DOHH2 (cell line): Measurements from ENCODE around the gene ELK4.

Experiments used
- H3F3A ChIP-seq: fragments of 200-600 bp; sonication (generic), shearing (Covaris generic); 2 replicates; pipeline ENCODE4 v1.6.0; 2016; ENCODE audit warnings: antibody characterized with exemption, mild to moderate bottlenecking; ENCODE audit not compliant: control insufficient read depth, insufficient read depth
- H3K27ac ChIP-seq: fragments of 200-600 bp; sonication (generic); 2 replicates; pipeline ENCODE4 v1.5.1; 2014; ENCODE audit warnings: low read depth, mild to moderate bottlenecking, low read length, moderate library complexity
- H3K27me3 ChIP-seq: fragments of 200-600 bp; sonication (generic); 2 replicates; pipeline ENCODE4 v1.6.1; 2014; ENCODE audit warnings: mild to moderate bottlenecking, low read length, mixed read lengths; ENCODE audit not compliant: control insufficient read depth
- H3K36me3 ChIP-seq: fragments of 200-600 bp; sonication (generic); 2 replicates; pipeline ENCODE4 v1.6.1; 2014; ENCODE audit warnings: mild to moderate bottlenecking, low read length, moderate library complexity, mixed read lengths; ENCODE audit not compliant: control insufficient read depth
- H3K4me1 ChIP-seq: fragments of 200-600 bp; sonication (generic); 2 replicates; pipeline ENCODE4 v1.6.1; 2014; ENCODE audit warnings: mild to moderate bottlenecking, low read length, mixed read lengths; ENCODE audit not compliant: control insufficient read depth
- H3K4me2 ChIP-seq: fragments of 200-600 bp; sonication (generic); 2 replicates; pipeline ENCODE4 v1.6.0; 2014; ENCODE audit warnings: mild to moderate bottlenecking, low read length, moderate library complexity
- H3K4me3 ChIP-seq: fragments of 200-600 bp; sonication (generic); 2 replicates; pipeline ENCODE4 v1.5.1; 2014; ENCODE audit warnings: mild to moderate bottlenecking, low read length, mixed read lengths
- H3K79me2 ChIP-seq: fragments of 200-600 bp; sonication (generic); 2 replicates; pipeline ENCODE4 v1.6.1; 2014; ENCODE audit warnings: mild to moderate bottlenecking, low read length, mixed read lengths; ENCODE audit not compliant: control insufficient read depth
- H3K9me2 ChIP-seq: fragments of 200-600 bp; sonication (generic); replicated peaks from 2 replicates; pipeline ENCODE4 v1.6.1; 2014; ENCODE audit warnings: mild to moderate bottlenecking, low read length, mixed read lengths; ENCODE audit not compliant: control insufficient read depth
- H3K9me3 ChIP-seq: fragments of 200-600 bp; sonication (generic); 2 replicates; pipeline ENCODE4 v1.6.1; 2014; ENCODE audit warnings: antibody characterized with exemption, low read length, mixed read lengths; ENCODE audit not compliant: control insufficient read depth, insufficient read depth
- H4K20me1 ChIP-seq: fragments of 200-600 bp; sonication (generic); 2 replicates; pipeline ENCODE4 v1.6.0; 2014; ENCODE audit warnings: low read depth, mild to moderate bottlenecking, antibody characterized with exemption, low read length, moderate library complexity; ENCODE audit not compliant: control insufficient read depth, insufficient read depth
- CTCF ChIP-seq: fragments of 200-600 bp; sonication (generic); IDR thresholded peaks from one replicate; pipeline ENCODE4 v1.5.1; 2014; ENCODE audit warnings: antibody characterized with exemption, mild to moderate bottlenecking, low read depth, low read length; ENCODE audit not compliant: poor library complexity, severe bottlenecking
- EZH2phosphoT487 ChIP-seq: fragments of 200-600 bp; sonication (generic); IDR thresholded peaks from 2 replicates; pipeline ENCODE4 v1.6.1; 2017; ENCODE audit warnings: borderline replicate concordance, mild to moderate bottlenecking, antibody characterized with exemption, low read length, moderate library complexity, mixed read lengths

Gene ELK4

GRCh38 chr1:205660361-205660760, 28.6 kb upstream of the ELK4 start:
- H3K79me2 ChIP-seq: no peaks in the 10 kb centered on the region
- H3K9me3 ChIP-seq: no peaks in the 10 kb centered on the region
- no peaks in the 10 kb centered on the region for H3K9me2 ChIP-seq
- no peak for TF ChIP-seq EZH2phosphoT487
- TF ChIP-seq CTCF: no peak
- no peak overlapping the region for H3K27ac ChIP-seq
- no peaks in the 10 kb centered on the region; the same call in 1 of the 2 replicates for H3F3A ChIP-seq
- no peak overlapping the region for H3K4me3 ChIP-seq
- H3K4me2 ChIP-seq: no peak overlapping the region
- H3K27me3 ChIP-seq: no peaks in the 10 kb centered on the region
- H3K4me1 ChIP-seq: peaks cover 19% of the 10 kb centered on the region
- H3K36me3 ChIP-seq: no peaks in the 10 kb centered on the region
- H4K20me1 ChIP-seq: no peaks in the 10 kb centered on the region

- Histone ChIP-seq H3K79me2 (no peaks in the 10 kb centered on the region), H4K20me1 (no peaks in the 10 kb centered on the region), H3K9me2 (no peaks in the 10 kb centered on the region), H3K27ac (no peak overlapping the region), H3K27me3 (no peaks in the 10 kb centered on the region), H3K4me3 (no peak overlapping the region), H3K36me3 (no peaks in the 10 kb centered on the region), H3K4me1 (peaks cover 7% of the 10 kb centered on the region; the same call in 1 of the 2 replicates), H3K4me2 (no peak overlapping the region), H3F3A (no peaks in the 10 kb centered on the region; the same call in 1 of the 2 replicates), H3K9me3 (no peaks in the 10 kb centered on the region)
- TF ChIP-seq CTCF (peak; percentile 96), EZH2phosphoT487 (no peak)
Measured at GRCh38 chr1:205658943-205659581, 27.3 kb upstream of the ELK4 start.

GRCh38 chr1:205656236-205656635, 24.4 kb upstream of the ELK4 start:
- H3K4me3 ChIP-seq: no peak overlapping the region
- no peaks in the 10 kb centered on the region for H3K27me3 ChIP-seq
- H3K79me2 ChIP-seq: no peaks in the 10 kb centered on the region
- peaks cover 7% of the 10 kb centered on the region; the same call in 1 of the 2 replicates for H3K4me1 ChIP-seq
- H3K36me3 ChIP-seq: no peaks in the 10 kb centered on the region
- H3K27ac ChIP-seq: no peak overlapping the region
- no peaks in the 10 kb centered on the region for H3K9me2 ChIP-seq
- no peak overlapping the region for H3K4me2 ChIP-seq
- H3K9me3 ChIP-seq: no peaks in the 10 kb centered on the region
- no peaks in the 10 kb centered on the region for H4K20me1 ChIP-seq
- no peak for TF ChIP-seq EZH2phosphoT487
- no peak for TF ChIP-seq CTCF
- no peaks in the 10 kb centered on the region; the same call in 1 of the 2 replicates for H3F3A ChIP-seq
